Measurements from ENCODE around the gene SENP5.
"Not testable (repeated sequence)": the region's sequence is repeated elsewhere in the genome, so short reads cannot be mapped to it uniquely, and the experiment has no call there.

Gene SENP5

DNA sequence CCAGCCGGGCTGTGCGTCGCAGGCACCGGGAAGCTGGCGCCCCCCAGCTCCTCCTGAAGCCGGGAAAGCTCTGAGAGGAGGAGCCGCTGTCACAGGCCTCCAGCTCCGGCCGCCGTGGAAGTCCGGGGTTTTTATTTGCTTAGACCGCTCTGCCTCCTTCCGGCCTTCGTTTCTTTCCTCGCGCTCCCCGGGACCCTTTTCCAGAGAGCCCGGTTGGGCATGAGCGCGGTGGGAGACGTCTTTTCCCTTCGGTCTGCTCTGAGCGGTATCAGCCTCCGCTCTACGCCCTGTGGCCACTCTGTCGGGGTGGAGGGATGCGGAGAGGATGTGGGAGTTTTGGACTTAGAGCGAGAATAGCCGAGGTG, 559 bp downstream of the SENP5 start:
- in situ Hi-C loops (cut with MboI; ENCODE audit: low sequenced_read_pairs, unreplicated experiment): no loop called here
- TF ChIP-seq, protein P1, sequence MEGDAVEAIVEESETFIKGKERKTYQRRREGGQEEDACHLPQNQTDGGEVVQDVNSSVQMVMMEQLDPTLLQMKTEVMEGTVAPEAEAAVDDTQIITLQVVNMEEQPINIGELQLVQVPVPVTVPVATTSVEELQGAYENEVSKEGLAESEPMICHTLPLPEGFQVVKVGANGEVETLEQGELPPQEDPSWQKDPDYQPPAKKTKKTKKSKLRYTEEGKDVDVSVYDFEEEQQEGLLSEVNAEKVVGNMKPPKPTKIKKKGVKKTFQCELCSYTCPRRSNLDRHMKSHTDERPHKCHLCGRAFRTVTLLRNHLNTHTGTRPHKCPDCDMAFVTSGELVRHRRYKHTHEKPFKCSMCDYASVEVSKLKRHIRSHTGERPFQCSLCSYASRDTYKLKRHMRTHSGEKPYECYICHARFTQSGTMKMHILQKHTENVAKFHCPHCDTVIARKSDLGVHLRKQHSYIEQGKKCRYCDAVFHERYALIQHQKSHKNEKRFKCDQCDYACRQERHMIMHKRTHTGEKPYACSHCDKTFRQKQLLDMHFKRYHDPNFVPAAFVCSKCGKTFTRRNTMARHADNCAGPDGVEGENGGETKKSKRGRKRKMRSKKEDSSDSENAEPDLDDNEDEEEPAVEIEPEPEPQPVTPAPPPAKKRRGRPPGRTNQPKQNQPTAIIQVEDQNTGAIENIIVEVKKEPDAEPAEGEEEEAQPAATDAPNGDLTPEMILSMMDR (IDR thresholded peaks at IDR 0.05; ENCODE audit: borderline replicate concordance, control extremely low read depth, extremely low read depth, insufficient read depth, missing control alignments): peak; percentile 6
- peak; percentile 39 for DNase-seq (ENCODE audit: low spot score)

DNA sequence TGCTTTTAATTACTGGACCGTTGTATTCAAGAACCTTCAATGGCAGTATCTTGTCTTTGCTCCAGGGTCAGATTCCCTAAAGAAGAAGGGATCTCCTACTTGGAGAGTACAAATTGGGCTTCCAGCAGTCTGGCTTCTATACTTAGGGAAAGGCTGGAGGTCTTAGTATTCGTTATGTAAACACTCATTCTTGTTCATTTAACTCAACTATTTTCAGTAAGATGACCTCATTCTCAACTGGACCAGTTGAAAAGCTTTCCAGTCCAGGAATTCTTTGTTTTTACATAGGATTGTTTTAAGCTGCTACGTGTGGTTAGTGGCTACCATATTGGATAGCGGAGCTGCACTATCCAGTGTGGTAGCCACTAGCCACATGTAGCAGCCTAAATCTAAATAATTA, 4.6 kb downstream of the SENP5 start:
- in situ Hi-C loops (cut with MboI; ENCODE audit: low sequenced_read_pairs, unreplicated experiment): no loop called here
- no peak for DNase-seq (ENCODE audit: low spot score)
- TF ChIP-seq, protein P1 (IDR thresholded peaks at IDR 0.05; ENCODE audit: borderline replicate concordance, control extremely low read depth, extremely low read depth, insufficient read depth, missing control alignments): no peak

DNA sequence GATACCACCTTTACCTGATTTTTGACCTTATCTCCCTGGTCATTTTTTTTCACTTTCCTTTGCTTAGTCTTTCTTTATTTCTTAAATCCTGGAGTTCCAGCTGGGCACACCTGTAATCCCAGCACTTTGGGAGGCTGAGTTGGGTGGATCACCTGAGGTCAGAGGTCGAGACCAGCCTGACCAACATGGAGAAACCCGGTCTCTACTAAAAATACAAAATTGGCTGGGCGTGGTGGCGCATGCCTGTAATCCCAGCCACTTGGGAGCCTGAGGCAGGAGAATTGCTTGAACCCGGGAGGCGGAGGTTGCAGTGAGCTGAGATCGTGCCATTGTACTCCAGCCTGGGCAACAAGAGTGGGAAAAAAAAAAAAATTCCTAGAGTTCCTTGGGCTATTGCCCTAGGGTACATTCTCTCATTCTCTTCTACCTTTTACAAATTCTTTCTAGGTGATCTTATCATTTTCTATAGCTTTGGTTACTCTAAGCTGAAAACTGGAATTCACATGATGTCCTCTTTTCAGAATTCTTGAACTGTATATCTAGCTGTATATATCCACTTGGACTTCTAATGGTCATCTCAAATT, 6.9 kb downstream of the SENP5 start:
- DNase-seq (ENCODE audit: low spot score); in situ Hi-C loops (cut with MboI; ENCODE audit: low sequenced_read_pairs, unreplicated experiment): not testable (repeated sequence)

DNA sequence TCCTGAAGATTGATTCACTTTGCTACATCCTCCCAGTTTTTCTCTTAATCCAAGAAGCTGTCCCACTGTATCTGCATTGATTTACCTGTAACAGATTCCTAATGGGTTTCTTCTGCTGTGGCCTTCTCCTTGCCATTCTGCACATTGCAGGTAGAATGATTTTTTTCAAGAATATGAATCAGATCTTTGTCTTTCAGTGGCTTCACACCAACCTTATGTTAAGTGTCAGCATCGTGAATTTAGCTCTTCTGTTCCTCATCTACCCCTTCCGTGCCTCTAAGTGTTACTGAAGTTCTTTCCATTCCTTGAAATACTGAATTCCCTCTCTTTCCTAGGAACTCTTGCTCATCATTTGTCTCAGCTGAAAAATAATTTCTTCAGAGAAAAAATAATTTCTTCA, 7.5 kb downstream of the SENP5 start:
- in situ Hi-C loops (cut with MboI; ENCODE audit: low sequenced_read_pairs, unreplicated experiment): no loop called here
- DNase-seq (ENCODE audit: low spot score): no peak
- TF ChIP-seq, protein P1 (IDR thresholded peaks at IDR 0.05; ENCODE audit: borderline replicate concordance, control extremely low read depth, extremely low read depth, insufficient read depth, missing control alignments): no peak

DNA sequence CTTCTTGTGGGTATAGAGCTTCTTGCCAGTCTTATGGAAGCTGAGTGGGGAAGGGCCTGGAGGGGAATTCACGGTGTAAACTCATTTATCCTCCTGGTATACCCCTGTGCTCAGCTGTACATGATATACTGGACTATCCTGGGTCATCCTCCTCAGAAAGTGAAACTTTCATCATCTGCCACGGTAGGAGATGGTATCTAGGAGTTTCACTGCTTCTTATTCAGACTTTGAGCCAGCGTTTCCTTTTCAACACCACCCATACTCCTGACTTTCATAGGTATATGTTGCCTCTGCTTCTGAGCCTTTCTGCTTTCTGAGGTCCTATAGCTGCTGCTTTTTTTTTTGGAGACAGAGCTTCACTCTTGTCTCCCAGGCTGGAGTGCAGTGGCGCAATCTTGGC, 15.6 kb downstream of the SENP5 start:
- DNase-seq (ENCODE audit: low spot score): no peak
- in situ Hi-C loops (cut with MboI; ENCODE audit: low sequenced_read_pairs, unreplicated experiment): no loop called here
- TF ChIP-seq, protein P1 (IDR thresholded peaks at IDR 0.05; ENCODE audit: borderline replicate concordance, control extremely low read depth, extremely low read depth, insufficient read depth, missing control alignments): no peak

DNA sequence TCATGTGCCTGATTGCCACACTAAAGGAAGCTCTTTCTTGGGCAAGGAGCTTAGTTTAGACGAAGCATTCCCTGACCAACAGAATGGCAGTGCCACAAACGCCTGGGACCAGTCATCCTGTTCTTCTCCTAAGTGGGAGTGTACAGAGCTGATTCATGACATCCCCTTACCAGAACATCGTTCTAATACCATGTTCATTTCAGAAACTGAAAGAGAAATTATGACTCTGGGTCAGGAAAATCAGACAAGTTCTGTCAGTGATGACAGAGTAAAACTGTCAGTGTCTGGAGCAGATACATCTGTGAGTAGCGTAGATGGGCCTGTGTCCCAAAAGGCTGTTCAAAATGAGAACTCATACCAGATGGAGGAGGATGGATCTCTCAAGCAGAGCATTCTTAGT, 18.4 kb downstream of the SENP5 start:
- in situ Hi-C loops (cut with MboI; ENCODE audit: low sequenced_read_pairs, unreplicated experiment): no loop called here
- no peak for DNase-seq (ENCODE audit: low spot score)

More for the DNA sequence above, 18.4 kb downstream of the SENP5 start:
- TF ChIP-seq, protein P1 (IDR thresholded peaks at IDR 0.05; ENCODE audit: borderline replicate concordance, control extremely low read depth, extremely low read depth, insufficient read depth, missing control alignments): no peak

Measured in GM13976 (cell line).